Measurements from ENCODE around the gene EXOC3.
"Not testable (repeated sequence)": the region's sequence is repeated elsewhere in the genome, so short reads cannot be mapped to it uniquely, and the experiment has no call there.

EXOC3 gene

DNA sequence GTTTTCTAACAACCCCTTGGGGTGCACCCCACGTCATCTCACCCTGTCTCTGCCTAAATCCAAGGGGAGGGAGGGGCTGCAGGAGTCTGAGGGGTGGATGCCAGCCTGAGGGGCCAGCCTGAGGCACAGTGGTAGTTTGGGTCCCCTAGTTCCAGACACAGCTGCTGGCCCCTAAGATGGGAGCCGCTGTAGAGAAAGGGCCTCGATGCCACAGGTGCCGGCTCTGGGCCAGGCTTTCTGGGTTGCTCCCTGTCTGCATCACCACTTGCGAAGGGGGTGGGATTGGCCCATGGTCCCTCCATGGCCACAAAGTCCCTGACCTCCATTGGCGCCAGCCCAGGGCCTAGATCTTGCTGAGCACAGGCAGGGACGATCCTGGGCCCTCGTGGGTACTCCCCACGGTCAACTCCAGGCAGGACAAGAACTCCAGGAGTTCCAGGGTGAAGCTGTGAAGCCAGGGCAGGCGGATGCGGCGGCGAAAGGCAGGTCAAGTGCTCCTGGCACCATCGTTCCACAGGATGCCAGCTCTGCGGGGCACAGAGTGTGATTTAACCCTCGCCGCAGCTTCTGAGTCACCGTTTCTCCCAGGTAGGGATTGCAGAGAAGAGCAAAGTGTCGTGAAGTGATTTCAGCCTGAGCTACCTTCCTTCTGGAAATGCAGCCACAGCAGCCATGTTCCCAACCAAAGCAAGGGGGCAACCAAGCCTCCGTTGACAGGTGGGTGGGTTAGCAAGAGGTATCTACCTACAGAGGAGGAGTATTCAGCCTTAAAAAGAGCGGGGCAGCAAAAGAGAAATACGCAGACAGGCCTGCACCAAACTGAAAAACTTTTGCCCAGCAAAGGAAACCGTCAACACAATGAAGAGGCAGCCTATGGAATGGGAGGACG lies 41.6 kb upstream of the EXOC3 start:
- no peak for TF ChIP-seq POLR2A (IDR thresholded peaks at IDR 0.05; ENCODE audit: low read depth, low read length)
- FAIRE-seq (no peak), DNase-seq (ENCODE audit: insufficient read length, low spot score) (no peak)

DNA sequence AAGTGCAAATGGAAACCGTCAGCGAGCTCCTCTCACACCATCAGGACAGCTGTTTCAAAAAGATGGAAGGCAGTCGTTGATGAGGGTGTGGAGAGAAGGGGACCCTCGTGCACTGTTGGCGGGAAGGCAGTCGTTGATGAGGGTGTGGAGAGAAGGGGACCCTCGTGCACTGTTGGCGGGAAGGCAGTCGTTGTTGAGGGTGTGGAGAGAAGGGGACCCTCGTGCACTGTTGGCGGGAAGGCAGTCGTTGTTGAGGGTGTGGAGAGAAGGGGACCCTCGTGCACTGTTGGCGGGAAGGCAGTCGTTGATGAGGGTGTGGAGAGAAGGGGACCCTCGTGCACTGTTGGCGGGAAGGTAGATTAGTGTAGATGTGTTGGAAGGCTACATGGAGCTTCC lies 40.8 kb upstream of the EXOC3 start:
- FAIRE-seq; DNase-seq (ENCODE audit: insufficient read length, low spot score): not testable (repeated sequence)

DNA sequence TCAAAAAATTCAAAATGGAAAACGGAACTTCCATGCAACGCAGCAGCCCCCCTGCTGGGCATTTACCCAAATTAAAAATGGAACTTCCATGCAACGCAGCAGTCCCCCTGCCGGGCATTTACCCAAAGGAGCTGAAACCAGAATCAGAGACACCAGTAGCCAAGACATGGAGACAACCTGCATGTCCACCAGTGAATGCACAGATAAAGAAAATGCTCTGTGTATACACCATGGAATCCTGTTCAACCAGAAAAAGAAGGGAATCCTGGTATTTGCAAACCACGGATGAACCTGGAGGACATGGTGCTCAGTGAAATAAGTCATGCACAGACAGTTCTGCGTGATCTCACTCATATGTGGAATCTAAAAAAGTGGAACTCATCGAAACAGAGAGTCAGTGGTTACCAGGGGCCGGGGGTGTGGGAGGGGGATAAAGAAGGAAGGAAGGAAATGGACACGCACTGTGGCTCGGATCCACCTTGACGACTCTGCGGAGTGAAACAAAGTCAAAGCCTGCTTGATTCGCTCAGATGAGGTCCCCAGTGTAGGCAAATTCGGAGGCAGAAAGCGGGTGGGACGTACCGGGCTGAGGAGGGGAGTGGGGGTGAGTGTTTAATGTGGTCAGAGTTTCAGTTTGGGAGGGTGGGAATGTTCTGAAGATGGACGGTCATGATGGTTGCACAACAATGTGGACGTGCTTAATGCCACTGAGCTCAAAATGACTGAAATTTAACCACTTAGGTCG lies 40.2 kb upstream of the EXOC3 start:
- no peak for DNase-seq (ENCODE audit: insufficient read length, low spot score)
- no peak for FAIRE-seq
- TF ChIP-seq POLR2A (IDR thresholded peaks at IDR 0.05; ENCODE audit: low read depth, low read length) = no peak

DNA sequence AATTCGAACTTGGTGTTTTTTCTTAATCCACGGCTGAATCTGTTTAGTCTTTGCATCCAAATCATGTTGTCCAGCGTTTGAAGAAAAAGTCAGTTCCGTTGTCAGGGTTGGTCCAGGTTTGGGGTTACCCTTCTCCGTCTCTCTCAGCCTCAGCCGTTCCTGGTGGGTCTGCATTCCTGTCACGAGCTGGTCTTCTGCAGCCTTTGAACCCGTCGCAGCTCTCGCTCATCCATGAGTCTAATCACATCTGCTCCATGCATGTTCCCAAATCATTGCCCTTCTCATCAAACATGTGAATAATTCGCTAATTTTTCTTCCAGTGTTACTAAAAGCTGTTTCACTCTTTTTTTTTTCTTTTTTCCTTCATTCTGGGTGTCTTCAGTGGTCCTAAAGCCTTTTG lies 39.0 kb upstream of the EXOC3 start:
- TF ChIP-seq POLR2A (IDR thresholded peaks at IDR 0.05; ENCODE audit: low read depth, low read length) = no peak
- FAIRE-seq (no peak), DNase-seq (ENCODE audit: insufficient read length, low spot score) (no peak)

- FAIRE-seq (no peak), DNase-seq (ENCODE audit: insufficient read length, low spot score) (no peak)
- no peak for TF ChIP-seq POLR2A (IDR thresholded peaks at IDR 0.05; ENCODE audit: low read depth, low read length)
These were observed 38.2 kb upstream of the EXOC3 start for GRCh38 chr5:404666-405241.

GRCh38 chr5:405421-405820 lies 37.6 kb upstream of the EXOC3 start:
- no peak for TF ChIP-seq POLR2A (IDR thresholded peaks at IDR 0.05; ENCODE audit: low read depth, low read length)
- no peak for DNase-seq (ENCODE audit: insufficient read length, low spot score)
- no peak for FAIRE-seq

GRCh38 chr5:406041-406440 lies 36.9 kb upstream of the EXOC3 start:
- DNase-seq (ENCODE audit: insufficient read length, low spot score) = no peak
- no peak for TF ChIP-seq POLR2A (IDR thresholded peaks at IDR 0.05; ENCODE audit: low read depth, low read length)
- FAIRE-seq = no peak

DNA sequence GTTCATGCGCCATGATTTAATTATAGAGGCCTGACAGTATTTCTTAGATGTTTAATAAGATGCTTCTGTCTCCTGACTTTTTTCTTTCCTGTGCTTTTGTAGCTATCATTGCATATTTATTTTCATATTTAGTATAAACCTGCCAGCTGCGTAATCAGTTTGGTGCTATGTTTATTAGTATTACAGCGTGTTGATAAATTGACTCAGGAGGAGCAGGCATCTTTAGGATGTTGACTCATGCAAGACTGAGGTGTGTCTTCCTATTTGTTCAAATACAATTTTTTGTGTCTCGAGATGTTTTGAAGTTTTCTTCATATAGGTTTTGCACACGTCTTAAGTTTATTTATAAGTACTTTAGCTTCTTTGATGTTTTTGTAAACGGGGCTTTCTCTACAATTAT lies 35.9 kb upstream of the EXOC3 start:
- no peak for TF ChIP-seq POLR2A (IDR thresholded peaks at IDR 0.05; ENCODE audit: low read depth, low read length)
- DNase-seq (ENCODE audit: insufficient read length, low spot score) = no peak
- FAIRE-seq = no peak

DNA sequence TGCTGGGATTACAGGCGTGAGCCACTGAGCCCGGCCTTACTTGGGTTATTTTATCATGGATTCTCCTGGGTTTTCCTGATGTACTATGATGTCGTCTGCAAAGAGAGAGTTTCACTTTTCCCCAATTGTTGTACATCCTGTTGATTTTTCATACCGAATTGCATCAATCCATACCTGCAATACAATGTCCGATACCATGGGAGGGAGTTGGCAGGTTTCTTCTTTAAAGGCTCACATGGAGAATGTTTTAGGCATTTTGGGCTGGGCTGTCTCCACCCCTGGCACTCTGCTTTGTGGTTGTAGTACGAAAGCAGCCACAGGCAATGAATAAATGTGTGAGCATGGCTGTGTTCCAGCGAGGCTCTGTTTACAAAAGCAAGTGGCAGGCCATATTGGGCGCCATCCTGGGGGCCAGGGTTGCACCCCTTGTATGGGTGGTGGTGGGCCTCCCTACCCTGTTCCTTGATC lies 35.1 kb upstream of the EXOC3 start:
- DNase-seq (ENCODE audit: insufficient read length, low spot score) (no peak), FAIRE-seq (no peak)
- no peak for TF ChIP-seq POLR2A (IDR thresholded peaks at IDR 0.05; ENCODE audit: low read depth, low read length)

DNA sequence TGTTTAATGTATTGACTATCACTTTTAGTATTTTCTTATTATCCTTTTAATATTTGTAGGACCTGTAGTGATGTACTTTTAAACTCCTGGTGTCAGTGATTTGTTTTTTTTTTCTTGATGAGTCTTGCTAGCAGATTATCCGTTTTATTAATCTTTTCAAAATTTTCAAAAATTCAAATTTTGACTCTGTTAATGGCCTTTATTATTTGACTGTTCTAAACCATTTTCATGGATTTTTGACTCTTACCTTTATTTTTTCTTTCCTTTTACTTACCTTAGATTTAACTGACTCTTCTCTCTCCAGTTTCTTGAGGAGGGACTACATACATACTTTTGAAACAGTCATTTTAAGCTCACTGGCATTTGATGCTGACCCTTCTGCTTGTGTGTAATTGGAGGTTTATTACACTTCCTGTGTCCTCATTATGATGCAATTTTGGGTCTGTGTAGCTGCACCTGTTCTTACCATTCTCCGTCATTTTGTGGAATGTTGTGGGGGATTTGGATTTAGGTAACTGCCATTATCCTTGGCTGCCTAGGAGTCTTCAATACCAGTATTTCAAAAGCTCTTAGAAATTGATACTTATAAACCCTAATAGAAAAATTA lies 32.0 kb upstream of the EXOC3 start:
- TF ChIP-seq POLR2A (IDR thresholded peaks at IDR 0.05; ENCODE audit: low read depth, low read length) = no peak
- FAIRE-seq = no peak
- DNase-seq (ENCODE audit: insufficient read length, low spot score) = no peak

DNA sequence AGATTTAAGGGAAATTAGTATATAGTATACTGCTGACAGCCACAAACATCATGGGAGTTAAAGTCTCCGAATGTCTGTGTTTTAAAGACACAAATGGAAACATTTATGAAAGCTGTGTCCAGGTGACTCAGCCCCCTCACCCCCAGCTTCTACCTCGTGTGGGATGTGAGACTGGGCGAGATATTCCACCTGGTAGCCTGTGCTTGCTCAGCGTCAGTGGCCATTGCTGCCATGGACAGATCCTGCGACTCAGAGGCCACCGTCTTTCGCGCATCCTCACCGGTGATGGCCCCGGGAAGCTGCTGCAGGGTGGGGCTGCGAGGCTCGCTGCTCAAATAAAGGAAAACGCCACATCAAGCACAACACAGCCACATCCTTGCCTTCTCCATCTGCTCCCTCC lies 31.2 kb upstream of the EXOC3 start:
- no peak for TF ChIP-seq POLR2A (IDR thresholded peaks at IDR 0.05; ENCODE audit: low read depth, low read length)

DNA sequence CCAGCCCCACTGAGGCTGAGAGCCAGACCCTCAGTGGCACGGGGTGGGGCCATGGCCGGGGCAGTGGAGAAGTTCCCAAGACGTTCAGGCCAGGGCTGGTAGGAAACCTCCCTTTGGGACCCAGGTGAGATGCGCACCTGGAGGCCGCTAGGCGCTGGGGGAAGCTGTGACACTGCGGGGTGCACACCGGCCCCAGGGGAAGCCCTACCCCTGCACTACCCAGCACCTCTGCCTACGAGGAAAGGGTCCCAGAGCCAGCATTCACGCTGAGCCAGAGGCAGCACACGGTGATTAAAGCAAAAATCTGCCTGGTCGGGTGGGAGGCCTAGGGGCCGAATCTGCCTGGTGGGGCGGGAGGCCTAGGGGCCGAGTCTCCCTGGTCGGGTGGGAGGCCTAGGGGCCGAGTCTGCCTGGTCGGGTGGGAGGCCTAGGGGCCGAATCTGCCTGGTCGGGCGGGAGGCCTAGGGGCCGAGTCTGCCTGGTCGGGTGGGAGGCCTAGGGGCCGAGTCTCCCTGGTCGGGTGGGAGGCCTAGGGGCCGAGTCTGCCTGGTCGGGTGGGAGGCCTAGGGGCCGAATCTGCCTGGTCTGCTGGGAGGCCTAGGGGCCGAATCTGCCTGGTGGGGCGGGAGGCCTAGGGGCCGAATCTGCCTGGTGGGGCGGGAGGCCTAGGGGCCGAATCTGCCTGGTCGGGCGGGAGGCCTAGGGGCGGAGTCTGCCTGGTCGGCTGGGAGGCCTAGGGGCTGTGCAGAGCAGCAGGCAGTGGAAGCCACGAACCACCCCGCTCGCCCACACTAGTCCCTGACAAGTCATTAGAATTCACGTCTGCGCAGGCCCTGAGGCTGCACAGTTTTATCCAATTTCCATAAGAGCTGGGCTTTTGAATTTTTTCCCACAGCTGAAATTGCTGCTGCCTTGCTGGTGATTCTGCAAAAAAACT lies 27.7 kb upstream of the EXOC3 start:
- not testable (repeated sequence) for FAIRE-seq; DNase-seq (ENCODE audit: insufficient read length, low spot score)

More for the DNA sequence above, 31.2 kb upstream of the EXOC3 start:
- DNase-seq (ENCODE audit: insufficient read length, low spot score) (no peak), FAIRE-seq (no peak)
